Gastroesophageal sphincter (tissue), 3 donors: ENCODE data around the gene ECT2L.

Experiments used
- POLR2AphosphoS5 ChIP-seq: sonication (generic); formaldehyde crosslinking; IDR thresholded peaks from one replicate; pipeline ENCODE4 v1.6.1; 2017; ENCODE audit warnings: antibody characterized with exemption
- TF ChIP-seq, protein P1 (sequence below), 4 experiments: fragments of 200-600 bp in 2 of 4; fragments of 450-650 bp in 2 of 4; sonication (generic) in 1 of 4; IDR thresholded peaks; one replicate each; pipeline ENCODE4 v1.5.1; 2017 to 2019; ENCODE audit warnings: antibody characterized with exemption in 4 of 4, mild to moderate bottlenecking in 2 of 4, moderate library complexity in 2 of 4

DNA sequence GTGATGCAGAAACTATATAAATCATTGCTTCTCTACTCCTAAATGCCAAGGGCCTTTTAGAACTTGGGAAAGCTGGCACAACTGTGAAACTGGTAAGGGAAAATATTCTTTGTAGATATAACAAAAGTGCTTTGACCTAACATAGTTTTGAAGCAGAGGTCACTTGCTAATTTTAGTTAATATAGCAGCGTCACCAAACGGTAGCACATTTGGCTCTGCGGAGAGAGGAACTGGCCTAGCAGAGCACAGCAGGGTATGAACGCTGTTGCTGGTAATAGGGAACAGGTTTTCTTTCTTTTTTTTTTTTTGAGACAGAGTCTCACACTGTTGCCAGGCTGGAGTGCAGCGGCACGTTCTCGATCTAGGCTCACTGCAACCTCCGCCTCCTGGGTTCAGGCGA, 67.4 kb downstream of the ECT2L start:
- TF ChIP-seq POLR2AphosphoS5: no peak
- TF ChIP-seq, protein P1, sequence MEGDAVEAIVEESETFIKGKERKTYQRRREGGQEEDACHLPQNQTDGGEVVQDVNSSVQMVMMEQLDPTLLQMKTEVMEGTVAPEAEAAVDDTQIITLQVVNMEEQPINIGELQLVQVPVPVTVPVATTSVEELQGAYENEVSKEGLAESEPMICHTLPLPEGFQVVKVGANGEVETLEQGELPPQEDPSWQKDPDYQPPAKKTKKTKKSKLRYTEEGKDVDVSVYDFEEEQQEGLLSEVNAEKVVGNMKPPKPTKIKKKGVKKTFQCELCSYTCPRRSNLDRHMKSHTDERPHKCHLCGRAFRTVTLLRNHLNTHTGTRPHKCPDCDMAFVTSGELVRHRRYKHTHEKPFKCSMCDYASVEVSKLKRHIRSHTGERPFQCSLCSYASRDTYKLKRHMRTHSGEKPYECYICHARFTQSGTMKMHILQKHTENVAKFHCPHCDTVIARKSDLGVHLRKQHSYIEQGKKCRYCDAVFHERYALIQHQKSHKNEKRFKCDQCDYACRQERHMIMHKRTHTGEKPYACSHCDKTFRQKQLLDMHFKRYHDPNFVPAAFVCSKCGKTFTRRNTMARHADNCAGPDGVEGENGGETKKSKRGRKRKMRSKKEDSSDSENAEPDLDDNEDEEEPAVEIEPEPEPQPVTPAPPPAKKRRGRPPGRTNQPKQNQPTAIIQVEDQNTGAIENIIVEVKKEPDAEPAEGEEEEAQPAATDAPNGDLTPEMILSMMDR (IDR thresholded peaks at IDR 0.05): no peak
